ENCODE results near the gene ZNF497. TPM values are rescaled to one million over a fixed set of nuclear protein-coding genes. Genes with fewer than 3 reads are reported as not detected.

ZNF497 gene
- total and polyA plus RNA-seq, 4 donors, result 0.97 to 3.8 (median 2.4) TPM

DNA sequence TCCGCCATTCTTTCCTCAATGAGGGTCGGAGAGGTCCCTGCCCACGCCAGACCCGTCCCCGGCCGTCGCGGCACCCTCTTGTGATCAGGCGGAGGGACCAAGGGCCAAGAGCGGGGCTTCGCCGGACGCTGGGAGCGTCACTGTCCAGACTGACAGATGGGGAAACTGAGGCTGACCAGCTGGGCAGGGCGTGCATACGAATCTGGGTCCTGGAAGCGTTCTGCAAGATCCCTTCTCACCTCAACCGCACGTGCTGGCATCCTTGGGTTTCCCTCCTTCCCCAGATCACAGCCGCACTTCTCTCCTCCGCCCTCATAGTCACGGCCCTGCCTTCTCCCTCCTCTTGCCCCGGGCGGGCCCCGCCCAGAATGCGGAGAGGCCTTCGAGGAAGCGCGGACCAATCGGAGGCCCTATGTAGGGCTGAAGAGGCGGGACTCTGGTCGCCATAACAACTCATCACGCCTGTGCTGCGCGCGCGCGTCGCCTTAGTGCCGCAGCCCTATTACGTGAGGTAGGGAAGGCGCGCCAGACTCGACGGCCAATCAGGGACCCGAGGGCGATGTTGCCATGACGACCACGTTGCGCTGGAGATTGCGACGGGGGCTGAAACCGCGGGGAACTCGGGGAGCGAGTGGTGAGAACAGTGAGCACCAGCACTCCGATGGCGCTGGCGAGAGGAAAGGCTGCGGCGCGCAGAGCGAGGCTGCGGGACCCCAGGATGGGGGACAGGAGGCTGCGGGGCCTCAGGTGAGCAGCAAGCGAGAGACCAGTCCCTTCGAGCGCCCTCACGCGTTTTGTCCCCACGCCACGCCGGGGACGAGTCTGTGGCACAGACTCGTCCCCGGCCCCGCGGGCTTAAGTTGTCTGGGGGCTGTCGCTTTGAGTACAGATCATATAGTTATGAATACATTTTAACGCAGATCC is 38.6 kb upstream of the ZNF497 start:
- peak; percentile 98 for ATAC-seq (ENCODE audit: insufficient read depth, low FRiP score)
- H3K27me3 ChIP-seq (ENCODE audit: control insufficient read depth in 3 of 3, insufficient read depth in 3 of 3, low read length in 2 of 3), result peaks cover 0 to 8% (median 8%) of the 10 kb centered on the region in 3 donors
- H3K4me1 ChIP-seq (ENCODE audit: control insufficient read depth in 5 of 5, insufficient read depth in 5 of 5, low read length in 5 of 5), result peaks cover 0 to 16% (median 8%) of the 10 kb centered on the region in 5 donors
- 3% methylated on average over 80 of the region's 80 CpGs for WGBS, 2 donors
- peak overlapping the region in 1 of 2 donors; percentile 90 for H3K27ac ChIP-seq (ENCODE audit: low read depth in 1 of 2, low read length in 1 of 2)
- peak; percentile 100 for DNase-seq
- no peaks in the 10 kb centered on the region for H3K36me3 ChIP-seq (ENCODE audit: control insufficient read depth in 4 of 4, insufficient read depth in 4 of 4, low read length in 4 of 4)
- H3K9ac ChIP-seq (ENCODE audit: insufficient read depth in 1 of 2, low read length in 2 of 2), result peak overlapping the region; percentile 21 to 81
- no peaks in the 10 kb centered on the region for H3K9me3 ChIP-seq (ENCODE audit: control insufficient read depth in 4 of 4, insufficient read depth in 3 of 4, low read length in 3 of 4)
- peak overlapping the region; percentile 56 for H3K4me3 ChIP-seq
- TF ChIP-seq, protein P1, sequence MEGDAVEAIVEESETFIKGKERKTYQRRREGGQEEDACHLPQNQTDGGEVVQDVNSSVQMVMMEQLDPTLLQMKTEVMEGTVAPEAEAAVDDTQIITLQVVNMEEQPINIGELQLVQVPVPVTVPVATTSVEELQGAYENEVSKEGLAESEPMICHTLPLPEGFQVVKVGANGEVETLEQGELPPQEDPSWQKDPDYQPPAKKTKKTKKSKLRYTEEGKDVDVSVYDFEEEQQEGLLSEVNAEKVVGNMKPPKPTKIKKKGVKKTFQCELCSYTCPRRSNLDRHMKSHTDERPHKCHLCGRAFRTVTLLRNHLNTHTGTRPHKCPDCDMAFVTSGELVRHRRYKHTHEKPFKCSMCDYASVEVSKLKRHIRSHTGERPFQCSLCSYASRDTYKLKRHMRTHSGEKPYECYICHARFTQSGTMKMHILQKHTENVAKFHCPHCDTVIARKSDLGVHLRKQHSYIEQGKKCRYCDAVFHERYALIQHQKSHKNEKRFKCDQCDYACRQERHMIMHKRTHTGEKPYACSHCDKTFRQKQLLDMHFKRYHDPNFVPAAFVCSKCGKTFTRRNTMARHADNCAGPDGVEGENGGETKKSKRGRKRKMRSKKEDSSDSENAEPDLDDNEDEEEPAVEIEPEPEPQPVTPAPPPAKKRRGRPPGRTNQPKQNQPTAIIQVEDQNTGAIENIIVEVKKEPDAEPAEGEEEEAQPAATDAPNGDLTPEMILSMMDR (IDR thresholded peaks at IDR 0.05; ENCODE audit: control extremely low read depth, extremely low read depth), result no peak

DNA sequence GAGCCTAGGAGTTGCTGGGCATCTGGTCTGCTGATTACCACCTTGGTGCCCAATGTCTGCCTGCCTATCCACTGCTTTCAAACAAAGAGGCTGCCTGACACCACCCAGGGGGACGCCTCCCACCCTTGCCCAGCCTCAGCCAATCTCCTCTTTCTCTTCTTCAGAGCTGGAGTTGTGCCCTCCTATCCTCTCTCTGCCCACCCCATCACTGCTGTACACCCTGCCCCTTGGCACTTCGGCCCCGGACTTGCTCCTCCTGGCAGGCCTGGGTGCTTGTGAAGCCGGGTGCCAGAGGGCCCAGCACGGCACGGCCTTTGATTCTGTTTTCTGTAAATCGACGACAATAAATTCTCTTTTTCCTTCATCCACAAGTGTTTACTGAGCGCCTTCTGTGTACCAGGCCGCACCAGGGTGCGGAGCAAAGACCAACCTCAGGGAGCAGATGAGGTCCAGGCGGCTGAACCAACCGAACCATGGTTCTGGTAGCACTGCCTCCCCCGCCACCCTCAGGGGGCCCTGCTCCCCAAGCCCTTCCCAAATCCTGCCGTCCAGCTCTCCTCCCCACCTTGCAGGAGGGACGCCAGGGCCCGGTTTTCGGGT is 37.9 kb upstream of the ZNF497 start:
- Histone ChIP-seq H3K9ac (ENCODE audit: insufficient read depth in 1 of 2, low read length in 2 of 2) (peak overlapping the region; percentile 21 to 81), H3K27me3 (ENCODE audit: control insufficient read depth in 3 of 3, insufficient read depth in 3 of 3, low read length in 2 of 3) (peaks cover 0 to 15% (median 8%) of the 10 kb centered on the region in 3 donors), H3K9me3 (ENCODE audit: control insufficient read depth in 4 of 4, insufficient read depth in 3 of 4, low read length in 3 of 4) (no peaks in the 10 kb centered on the region), H3K4me3 (peak overlapping the region; percentile 51), H3K27ac (ENCODE audit: low read depth in 1 of 2, low read length in 1 of 2) (no peak overlapping the region), H3K36me3 (ENCODE audit: control insufficient read depth in 4 of 4, insufficient read depth in 4 of 4, low read length in 4 of 4) (no peaks in the 10 kb centered on the region), H3K4me1 (ENCODE audit: control insufficient read depth in 5 of 5, insufficient read depth in 5 of 5, low read length in 5 of 5) (peaks cover 0 to 19% (median 11%) of the 10 kb centered on the region in 5 donors)
- WGBS, 2 donors, result 49 to 60% methylated on average over 18 of the region's 18 CpGs
- ATAC-seq (ENCODE audit: insufficient read depth, low FRiP score) (no peak), DNase-seq (no peak)
- TF ChIP-seq, protein P1 (IDR thresholded peaks at IDR 0.05; ENCODE audit: control extremely low read depth, extremely low read depth), result no peak

DNA sequence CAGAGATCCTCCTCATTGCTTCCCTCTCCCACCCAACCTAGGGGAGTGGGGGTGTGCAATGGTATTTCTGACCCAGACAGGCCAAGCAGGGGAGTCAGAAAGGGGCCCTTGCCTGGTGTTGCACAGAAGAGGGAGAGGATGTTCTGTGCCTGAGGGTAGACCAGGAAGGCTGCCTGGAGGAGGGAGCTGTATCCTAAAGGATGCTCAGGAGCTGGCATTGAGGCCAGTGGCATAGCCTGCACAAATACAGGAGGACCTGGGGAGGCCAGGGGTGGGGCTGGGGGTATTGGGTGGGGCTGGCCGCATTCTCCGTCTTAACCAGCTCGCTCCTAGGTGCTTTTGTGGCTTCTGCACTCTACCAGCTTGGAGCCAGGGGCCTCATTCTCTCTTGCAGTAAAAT is 37.4 kb upstream of the ZNF497 start:
- Histone ChIP-seq H3K9ac (ENCODE audit: insufficient read depth in 1 of 2, low read length in 2 of 2) (no peak overlapping the region), H3K27ac (ENCODE audit: low read depth in 1 of 2, low read length in 1 of 2) (no peak overlapping the region), H3K27me3 (ENCODE audit: control insufficient read depth in 3 of 3, insufficient read depth in 3 of 3, low read length in 2 of 3) (peaks cover 0 to 20% (median 9%) of the 10 kb centered on the region in 3 donors), H3K36me3 (ENCODE audit: control insufficient read depth in 4 of 4, insufficient read depth in 4 of 4, low read length in 4 of 4) (peaks cover 0 to 3% (median 1%) of the 10 kb centered on the region in 4 donors), H3K4me1 (ENCODE audit: control insufficient read depth in 5 of 5, insufficient read depth in 5 of 5, low read length in 5 of 5) (peaks cover 0 to 19% (median 11%) of the 10 kb centered on the region in 5 donors), H3K4me3 (no peak overlapping the region), H3K9me3 (ENCODE audit: control insufficient read depth in 4 of 4, insufficient read depth in 3 of 4, low read length in 3 of 4) (peaks cover 0 to 2% (median 0%) of the 10 kb centered on the region in 4 donors)
- ATAC-seq (ENCODE audit: insufficient read depth, low FRiP score), result no peak
- TF ChIP-seq, protein P1 (IDR thresholded peaks at IDR 0.05; ENCODE audit: control extremely low read depth, extremely low read depth), result no peak
- no peak for DNase-seq
- WGBS, 2 donors, result 97 to 100% methylated on average over 3 of the region's 3 CpGs
